Measurements from ENCODE around the gene CCL1. TPM values are rescaled to one million over a fixed set of nuclear protein-coding genes. Genes with fewer than 3 reads are reported as not detected.

Gene CCL1
- total and polyA plus RNA-seq, 9 of the 15 experiments (the other 6 are each of a cell fraction or from before 2014, with no cell fraction given), result 0.45 TPM; not detected in 8

DNA sequence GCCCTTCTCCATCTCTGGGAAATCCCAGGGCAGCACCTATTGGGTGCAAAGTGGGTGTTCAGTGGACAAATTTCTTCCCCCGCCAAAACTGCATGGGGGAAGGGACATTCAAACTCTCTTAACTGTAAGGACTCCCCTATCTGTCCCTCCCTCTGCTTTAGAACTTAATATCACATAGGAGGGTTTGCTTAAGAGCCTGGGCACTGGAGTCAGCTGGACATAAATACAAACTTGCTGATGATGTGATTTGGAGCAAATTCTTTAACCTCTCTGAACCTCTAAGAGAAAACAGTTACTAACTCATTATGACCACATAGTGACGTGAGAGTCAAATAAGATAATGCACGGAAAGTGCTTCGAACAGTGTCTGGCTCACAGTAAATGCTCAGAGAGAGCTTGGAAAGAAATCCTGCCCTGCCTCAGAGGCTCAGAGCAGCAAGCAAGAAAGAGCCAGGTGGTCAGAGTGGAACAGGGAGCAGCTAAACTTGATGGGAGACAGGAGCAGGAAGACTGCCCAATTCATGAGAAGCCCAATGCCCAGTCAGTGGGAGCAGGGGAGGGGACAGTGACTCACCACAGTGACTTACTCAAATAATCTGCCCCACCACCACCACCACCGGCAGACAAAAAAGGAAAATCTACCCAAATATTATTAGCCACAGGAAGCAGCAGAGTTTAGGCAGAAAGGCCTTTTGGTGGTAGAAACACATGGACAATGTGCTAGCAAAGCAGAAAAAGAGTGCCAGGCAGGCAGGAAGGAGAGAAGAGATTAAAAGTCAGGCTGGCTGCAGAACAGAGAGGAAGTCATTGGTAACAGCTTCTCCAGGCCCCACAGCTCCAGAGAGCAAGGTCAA is 23.9 kb upstream of the CCL1 start (continued):
- TF ChIP-seq, protein P1, sequence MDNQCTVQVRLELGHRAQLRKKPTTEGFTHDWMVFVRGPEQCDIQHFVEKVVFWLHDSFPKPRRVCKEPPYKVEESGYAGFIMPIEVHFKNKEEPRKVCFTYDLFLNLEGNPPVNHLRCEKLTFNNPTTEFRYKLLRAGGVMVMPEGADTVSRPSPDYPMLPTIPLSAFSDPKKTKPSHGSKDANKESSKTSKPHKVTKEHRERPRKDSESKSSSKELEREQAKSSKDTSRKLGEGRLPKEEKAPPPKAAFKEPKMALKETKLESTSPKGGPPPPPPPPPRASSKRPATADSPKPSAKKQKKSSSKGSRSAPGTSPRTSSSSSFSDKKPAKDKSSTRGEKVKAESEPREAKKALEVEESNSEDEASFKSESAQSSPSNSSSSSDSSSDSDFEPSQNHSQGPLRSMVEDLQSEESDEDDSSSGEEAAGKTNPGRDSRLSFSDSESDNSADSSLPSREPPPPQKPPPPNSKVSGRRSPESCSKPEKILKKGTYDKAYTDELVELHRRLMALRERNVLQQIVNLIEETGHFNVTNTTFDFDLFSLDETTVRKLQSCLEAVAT (IDR thresholded peaks at IDR 0.05), result no peak
- TF ChIP-seq JUN (IDR thresholded peaks at IDR 0.05; ENCODE audit: borderline replicate concordance, low read depth, low read length), result peak; percentile 58; the same call in 1 of the 2 replicates
- TF ChIP-seq JUN (CRISPR knock-in tag; IDR thresholded peaks at IDR 0.05; ENCODE audit: borderline replicate concordance), result no peak
- no peak for TF ChIP-seq ZBED1 (IDR thresholded peaks at IDR 0.05)
- TF ChIP-seq ZKSCAN8 (CRISPR knock-in tag; IDR thresholded peaks at IDR 0.05), result peak; percentile 64; the same call in 1 of the 2 replicates
- TF ChIP-seq RBM14 (IDR thresholded peaks at IDR 0.05; ENCODE audit: borderline replicate concordance, insufficient read depth, low read depth, low read length), result no peak
- TF ChIP-seq, protein P2, sequence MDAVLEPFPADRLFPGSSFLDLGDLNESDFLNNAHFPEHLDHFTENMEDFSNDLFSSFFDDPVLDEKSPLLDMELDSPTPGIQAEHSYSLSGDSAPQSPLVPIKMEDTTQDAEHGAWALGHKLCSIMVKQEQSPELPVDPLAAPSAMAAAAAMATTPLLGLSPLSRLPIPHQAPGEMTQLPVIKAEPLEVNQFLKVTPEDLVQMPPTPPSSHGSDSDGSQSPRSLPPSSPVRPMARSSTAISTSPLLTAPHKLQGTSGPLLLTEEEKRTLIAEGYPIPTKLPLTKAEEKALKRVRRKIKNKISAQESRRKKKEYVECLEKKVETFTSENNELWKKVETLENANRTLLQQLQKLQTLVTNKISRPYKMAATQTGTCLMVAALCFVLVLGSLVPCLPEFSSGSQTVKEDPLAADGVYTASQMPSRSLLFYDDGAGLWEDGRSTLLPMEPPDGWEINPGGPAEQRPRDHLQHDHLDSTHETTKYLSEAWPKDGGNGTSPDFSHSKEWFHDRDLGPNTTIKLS (IDR thresholded peaks at IDR 0.05; ENCODE audit: borderline replicate concordance, low read depth), result no peak
- TF ChIP-seq ASH1L (IDR thresholded peaks at IDR 0.05; ENCODE audit: borderline replicate concordance, low read depth, partially characterized antibody), result no peak
- TF ChIP-seq, protein P3, sequence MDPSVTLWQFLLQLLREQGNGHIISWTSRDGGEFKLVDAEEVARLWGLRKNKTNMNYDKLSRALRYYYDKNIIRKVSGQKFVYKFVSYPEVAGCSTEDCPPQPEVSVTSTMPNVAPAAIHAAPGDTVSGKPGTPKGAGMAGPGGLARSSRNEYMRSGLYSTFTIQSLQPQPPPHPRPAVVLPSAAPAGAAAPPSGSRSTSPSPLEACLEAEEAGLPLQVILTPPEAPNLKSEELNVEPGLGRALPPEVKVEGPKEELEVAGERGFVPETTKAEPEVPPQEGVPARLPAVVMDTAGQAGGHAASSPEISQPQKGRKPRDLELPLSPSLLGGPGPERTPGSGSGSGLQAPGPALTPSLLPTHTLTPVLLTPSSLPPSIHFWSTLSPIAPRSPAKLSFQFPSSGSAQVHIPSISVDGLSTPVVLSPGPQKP (CRISPR knock-in tag; IDR thresholded peaks at IDR 0.05), result no peak
- no peak for TF ChIP-seq ZNF143 (CRISPR knock-in tag; IDR thresholded peaks at IDR 0.05)
- TF ChIP-seq BRD9 (IDR thresholded peaks at IDR 0.05; ENCODE audit: low read depth, partially characterized antibody), result no peak
- TF ChIP-seq GTF2A2 (tag; IDR thresholded peaks at IDR 0.05), result no peak
- no peak for TF ChIP-seq HLTF (IDR thresholded peaks at IDR 0.05)
- no peak for TF ChIP-seq YY1 (IDR thresholded peaks at IDR 0.05; ENCODE audit: borderline replicate concordance in 1 of 3, control insufficient read depth in 1 of 3, extremely low read depth in 1 of 3, insufficient read depth in 3 of 3, insufficient read length in 1 of 3, insufficient replicate concordance in 2 of 3, low read depth in 1 of 3, low read length in 2 of 3)
- no peak for TF ChIP-seq MTF1 (CRISPR knock-in tag; IDR thresholded peaks at IDR 0.05; ENCODE audit: borderline replicate concordance)
- TF ChIP-seq IFI16 (CRISPR knock-in tag; IDR thresholded peaks at IDR 0.05), result no peak
- TF ChIP-seq ZNF445 (CRISPR knock-in tag; IDR thresholded peaks at IDR 0.05; ENCODE audit: low read depth), result no peak
- TF ChIP-seq ZNF24 (IDR thresholded peaks at IDR 0.05), result no peak
- TF ChIP-seq SP2 (IDR thresholded peaks at IDR 0.05; ENCODE audit: extremely low read depth, low read depth, low read length, poor library complexity, severe bottlenecking), result no peak
- TF ChIP-seq RFX1 (IDR thresholded peaks at IDR 0.05), result no peak
- no peak for TF ChIP-seq TGIF2 (CRISPR knock-in tag; IDR thresholded peaks at IDR 0.05)
- no peak for TF ChIP-seq PRPF4 (IDR thresholded peaks at IDR 0.05; ENCODE audit: insufficient read depth, low read depth, low read length, poor library complexity, severe bottlenecking)
- TF ChIP-seq ZFX (CRISPR knock-in tag; IDR thresholded peaks at IDR 0.05), result no peak

Data from K562 (cell line).